CD4-positive, alpha-beta T cell treated with Interleukin-10 for 1 hour (primary cell): ENCODE measurements around the gene GABRG3.

Experiments
- DNase-seq: peaks from one replicate; pipeline ENCODE4 v3.0.0-alpha.2; 2020

Gene GABRG3

DNA sequence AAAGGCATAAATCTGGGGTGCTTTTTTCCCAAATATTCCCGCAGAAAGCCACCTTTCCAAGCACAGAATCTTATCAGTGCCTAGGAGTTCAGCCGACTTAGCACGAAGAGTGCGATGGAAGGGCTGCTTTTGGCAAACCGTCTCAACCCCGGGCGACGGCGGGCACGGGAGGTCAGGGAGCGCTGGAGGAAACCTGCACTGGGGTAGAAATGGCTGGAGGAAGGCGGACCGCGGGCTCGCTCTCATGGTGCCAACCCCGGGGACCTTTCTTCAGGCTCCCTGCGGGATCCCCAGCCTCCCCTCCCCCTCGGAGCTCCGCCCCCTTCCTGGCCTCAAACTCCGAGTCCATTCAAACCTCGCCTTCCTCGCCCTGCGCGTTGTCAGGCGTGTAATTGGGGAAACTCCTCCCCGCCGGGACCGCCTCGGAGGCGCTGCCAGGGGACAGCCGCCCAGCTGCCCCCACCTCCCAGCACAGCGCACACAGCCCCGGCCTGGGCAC, at the start of gene GABRG3:
GABRG3 (plus strand) TSS at position 470 of the 499 bp plus-strand sequence.
- no peak for DNase-seq

GRCh38 chr15:26921433-26921832, 49.5 kb upstream of the GABRG3 start:
- DNase-seq = no peak

GRCh38 chr15:26926081-26926480, 44.9 kb upstream of the GABRG3 start:
- no peak for DNase-seq

DNA sequence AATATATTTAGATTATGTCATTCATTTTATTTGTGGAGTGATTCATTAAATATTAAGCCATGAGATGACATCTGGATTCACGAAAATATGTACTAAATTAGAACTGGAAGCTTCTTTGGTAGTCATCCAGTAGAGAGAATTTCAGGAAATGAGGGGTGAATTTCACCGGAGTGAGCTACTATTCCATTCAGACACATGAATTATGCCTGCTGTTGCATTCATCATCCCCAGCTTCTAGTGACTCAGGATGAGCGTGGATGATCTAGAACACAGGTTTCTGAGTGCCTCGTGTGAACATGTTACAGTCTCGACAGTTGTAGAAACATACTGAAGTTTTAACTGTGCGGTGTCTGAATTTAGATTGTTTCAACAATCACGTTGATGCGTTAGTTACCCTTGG, 42.9 kb upstream of the GABRG3 start:
- DNase-seq = no peak

DNA sequence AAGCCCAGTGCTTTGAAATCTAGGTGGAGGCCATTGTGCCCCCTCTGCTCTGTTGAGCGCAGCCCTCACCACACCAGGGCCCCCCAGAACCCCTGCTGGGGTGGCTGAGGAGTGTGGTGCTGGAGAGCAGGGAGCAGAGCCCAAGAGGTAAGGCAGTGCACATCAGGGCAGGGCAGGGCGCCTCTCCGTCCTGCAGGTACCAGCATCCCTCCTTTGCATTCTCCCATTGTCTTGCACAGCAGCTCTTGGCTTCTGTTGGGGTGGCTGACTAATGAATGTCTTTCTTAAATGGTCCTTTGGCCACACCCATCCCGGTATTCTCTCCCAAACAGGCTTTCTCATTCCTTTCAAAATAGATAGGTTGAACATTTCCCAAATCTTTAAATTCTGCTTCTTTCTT, 41.4 kb upstream of the GABRG3 start:
- no peak for DNase-seq

GRCh38 chr15:26934848-26935247, 36.1 kb upstream of the GABRG3 start:
- DNase-seq = no peak

- DNase-seq = no peak
Measured at GRCh38 chr15:26935322-26935721, 35.7 kb upstream of the GABRG3 start.

DNA sequence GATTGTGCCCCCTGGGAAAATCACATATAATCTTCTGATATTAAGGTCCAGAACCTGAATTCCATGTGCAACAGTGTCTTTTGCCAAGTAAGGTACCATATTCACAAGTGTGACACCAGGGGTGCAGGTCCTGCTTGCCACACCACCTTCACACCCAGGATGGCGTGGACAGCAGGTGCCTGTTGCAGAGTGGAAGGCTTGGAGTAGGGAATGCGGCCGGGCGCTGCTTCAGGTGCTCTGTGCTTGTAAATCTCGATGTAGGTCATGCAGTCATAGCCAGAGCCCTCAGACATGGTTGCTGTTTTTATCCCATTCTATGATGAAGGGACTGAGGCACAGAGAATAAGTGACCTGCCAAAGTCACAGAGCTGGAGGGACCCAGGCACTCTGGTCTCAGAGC, 34.5 kb upstream of the GABRG3 start:
- no peak for DNase-seq

DNA sequence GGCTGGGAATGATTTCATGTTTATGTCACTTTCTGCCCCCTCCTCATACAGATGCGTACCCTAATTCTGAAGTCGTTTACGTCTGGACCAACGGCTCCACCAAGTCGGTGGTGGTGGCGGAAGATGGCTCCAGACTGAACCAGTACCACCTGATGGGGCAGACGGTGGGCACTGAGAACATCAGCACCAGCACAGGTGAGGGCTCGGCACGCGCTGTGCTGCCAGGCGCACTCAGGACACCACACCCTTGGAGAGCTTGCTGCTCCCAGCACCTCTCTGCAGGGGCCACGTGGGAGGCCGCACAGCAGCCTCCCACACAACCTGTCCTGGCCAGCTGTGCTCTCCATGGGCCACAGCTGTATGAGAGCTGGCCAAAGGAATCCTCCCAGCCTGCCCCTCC, 33.8 kb upstream of the GABRG3 start:
- DNase-seq = no peak

DNA sequence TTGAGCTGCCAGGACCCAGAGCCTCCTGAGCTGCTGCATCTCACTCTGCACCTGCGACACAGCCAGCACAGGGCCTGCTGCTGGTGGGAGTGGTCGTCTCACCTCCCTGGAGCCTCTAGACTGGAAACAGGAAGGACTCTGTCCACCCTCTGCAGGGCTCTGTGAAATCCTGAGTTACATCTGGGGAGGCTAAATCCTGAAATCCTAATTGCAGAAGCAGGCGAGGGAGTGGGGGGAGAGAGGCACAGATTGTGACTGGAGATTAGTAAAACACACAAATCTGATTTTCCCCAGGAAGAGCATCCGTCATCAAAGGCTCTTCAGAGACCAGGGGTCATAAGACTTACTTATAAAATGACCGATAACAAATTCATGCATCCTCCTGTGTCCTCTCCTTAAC, 31.6 kb upstream of the GABRG3 start:
- no peak for DNase-seq

DNA sequence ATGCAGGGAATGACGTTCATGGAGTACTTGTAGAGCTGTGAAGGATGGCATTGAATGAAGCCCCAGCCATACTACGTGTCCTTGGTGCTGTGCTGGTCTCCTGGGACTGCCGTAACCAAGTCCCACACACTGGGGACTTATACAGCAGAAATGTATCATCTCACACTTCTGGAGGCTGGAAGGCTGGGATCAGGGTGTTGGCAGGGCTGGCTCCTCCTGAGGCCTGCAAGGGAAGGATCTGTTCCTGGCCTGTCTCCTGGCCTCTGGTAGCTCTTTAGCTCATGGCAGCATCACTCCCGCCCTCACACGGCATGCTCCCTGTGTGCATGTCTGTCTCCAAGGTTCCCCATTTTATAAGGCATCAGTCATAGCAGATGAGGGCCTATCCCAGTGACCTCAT, 29.5 kb upstream of the GABRG3 start:
- DNase-seq = no peak

- DNase-seq = no peak
Measured at GRCh38 chr15:26943866-26944265, 27.1 kb upstream of the GABRG3 start.

GRCh38 chr15:26945046-26945445, 25.9 kb upstream of the GABRG3 start:
- no peak for DNase-seq

- DNase-seq = no peak
Measured at GRCh38 chr15:26950001-26950400, 21.0 kb upstream of the GABRG3 start.

GRCh38 chr15:26954403-26954802, 16.6 kb upstream of the GABRG3 start:
- DNase-seq = no peak

GRCh38 chr15:26967719-26968269, 3.2 kb upstream of the GABRG3 start:
- DNase-seq = no peak

DNA sequence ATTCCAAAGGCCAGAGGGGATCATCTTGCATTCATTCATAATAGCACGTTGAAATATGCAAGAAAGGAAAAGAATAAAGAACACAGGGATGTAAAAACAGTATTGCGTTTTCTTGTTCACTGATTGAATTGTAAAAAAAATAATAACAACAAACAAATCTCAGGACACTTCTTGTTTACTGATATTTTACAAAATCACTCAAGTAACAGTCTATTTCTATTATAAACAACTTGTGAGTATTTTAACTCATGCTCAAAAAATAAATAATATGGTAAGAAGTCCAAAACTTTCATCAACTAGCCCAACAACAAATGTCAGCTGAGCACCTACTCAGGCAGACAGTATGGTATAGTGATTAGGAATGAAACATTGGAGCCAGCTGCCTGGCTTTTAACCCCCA, 2.2 kb upstream of the GABRG3 start:
- no peak for DNase-seq

DNA sequence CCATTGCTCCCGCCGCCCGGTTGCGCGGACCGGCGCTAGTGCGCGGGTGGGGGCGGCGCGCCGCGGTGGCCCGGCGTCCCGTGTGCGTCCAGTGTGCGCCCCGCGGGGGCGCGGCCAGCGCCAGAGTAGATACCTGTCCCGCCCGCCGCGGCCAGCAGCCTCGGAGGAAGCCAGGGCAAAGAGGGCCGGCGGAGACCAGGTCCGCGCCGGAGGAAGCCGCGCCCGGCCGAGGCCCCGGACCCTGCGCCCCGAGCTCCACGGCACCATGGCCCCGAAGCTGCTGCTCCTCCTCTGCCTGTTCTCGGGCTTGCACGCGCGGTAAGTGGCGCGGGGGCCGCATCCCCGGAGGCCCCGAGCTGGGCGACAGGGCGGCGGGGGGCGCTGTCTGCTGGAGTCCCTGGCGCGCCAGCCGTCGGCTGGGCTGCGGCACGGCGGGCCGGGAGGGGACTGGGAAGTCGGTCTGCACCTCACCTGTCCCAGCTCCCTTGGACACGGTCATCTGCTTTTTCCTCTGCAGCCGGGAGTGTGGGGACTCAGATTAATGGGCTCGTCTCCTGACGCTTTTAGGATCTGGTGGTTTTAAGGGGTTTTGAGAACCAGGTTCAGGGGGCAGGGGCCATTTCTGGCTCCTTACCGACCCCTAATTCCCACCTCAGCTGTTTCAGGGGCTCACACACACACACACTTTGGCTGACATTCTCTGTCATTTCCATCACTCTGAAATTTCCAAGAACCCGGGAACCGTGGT, 464 bp downstream of the GABRG3 start:
- no peak for DNase-seq

DNA sequence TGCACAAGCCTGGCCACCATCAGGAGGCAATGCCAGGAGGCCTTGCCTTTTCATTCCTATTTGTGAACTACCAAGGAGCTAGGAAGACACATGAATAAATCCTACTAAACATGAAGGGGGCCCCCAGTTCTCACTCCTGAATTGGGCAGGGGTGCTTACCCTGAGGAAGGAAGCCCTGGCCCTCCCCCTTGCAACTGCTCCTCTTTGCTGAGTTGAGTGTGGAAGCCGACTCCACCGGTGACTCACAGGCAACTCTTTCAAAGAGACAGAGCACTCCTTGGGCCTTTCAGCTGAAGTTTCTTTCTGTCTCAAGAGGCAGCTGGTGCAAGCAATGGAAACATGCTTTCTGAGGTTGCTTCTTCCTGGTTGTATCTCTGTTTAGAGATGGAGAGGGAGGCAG, 1.7 kb downstream of the GABRG3 start:
- DNase-seq = no peak

GRCh38 chr15:26974120-26974780, 3.3 kb downstream of the GABRG3 start:
- DNase-seq = no peak

DNA sequence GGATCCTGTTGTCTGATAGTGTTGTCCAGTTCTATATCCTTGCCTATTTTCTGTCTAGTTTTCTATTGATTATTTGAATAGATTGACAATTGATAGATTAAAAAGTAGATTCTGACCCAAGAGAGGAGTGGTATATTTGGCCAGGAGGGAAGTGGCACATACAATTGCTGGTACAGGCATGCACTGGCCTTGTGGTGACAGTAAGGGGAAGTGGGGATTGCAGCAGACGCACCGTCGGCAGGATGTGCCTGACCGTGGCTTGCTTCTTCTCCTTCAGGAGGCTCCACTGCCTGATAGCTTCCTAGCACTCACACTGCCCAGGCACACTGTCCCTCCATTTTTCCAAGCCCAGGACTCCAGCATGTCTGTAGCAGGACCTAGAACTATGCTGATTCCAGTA, 10.5 kb downstream of the GABRG3 start:
- DNase-seq = no peak

DNA sequence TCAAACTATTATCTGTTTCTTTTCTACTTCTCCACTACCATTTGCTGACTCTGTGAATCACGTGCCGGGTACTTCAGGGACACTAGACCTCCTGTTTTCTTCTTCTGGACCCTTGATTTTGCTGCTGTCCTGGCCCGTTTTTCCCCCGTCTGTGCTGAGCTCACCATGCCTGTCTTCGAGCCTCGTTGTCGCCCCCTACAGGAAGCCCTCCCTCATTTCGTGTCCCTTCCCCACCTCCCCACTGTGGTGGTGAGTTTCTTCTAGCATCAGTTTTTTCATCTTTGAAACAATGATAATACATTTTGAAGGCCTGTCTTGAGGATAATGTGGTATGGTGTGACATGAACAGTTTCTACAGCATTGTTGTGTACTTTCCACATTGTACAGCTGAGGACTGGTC, 12.8 kb downstream of the GABRG3 start:
- DNase-seq = no peak

DNA sequence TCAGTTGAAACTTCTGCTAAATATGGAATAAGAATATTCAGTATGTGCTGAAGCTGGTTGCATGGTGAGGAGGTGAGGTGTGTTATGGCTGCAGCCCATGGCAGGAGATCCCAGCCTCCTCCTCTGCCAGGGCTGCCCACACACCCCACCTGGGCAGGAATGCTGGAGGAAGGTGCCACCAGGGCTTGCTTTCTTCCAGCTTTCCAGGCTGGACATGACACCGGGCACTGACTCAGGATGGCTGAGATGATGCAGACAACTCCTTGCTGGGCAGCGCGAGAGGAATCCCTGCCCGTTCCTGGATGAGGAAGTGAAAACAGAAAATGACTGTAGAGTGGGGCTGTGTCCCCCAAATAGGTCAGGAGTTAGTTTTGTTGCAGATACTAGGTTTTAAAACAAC, 14.1 kb downstream of the GABRG3 start:
- no peak for DNase-seq

GRCh38 chr15:26996250-26996649, 25.3 kb downstream of the GABRG3 start:
- DNase-seq = no peak
